H4 (cell line): ENCODE results near the gene AGAP3. TPM values are rescaled to one million over a fixed set of nuclear protein-coding genes. Genes with fewer than 3 reads are reported as not detected.
"Not testable (repeated sequence)": the region's sequence is repeated elsewhere in the genome, so short reads cannot be mapped to it uniquely, and the experiment has no call there.

Source experiments
- DNase-seq: peaks from one replicate; pipeline ENCODE4 v3.0.0-alpha.2; 2015; ENCODE audit warnings: low spot score
- total RNA-seq: library from RNA; depleted of rRNA; stranded (reverse); fragments of >200 nt; shearing (Covaris generic); gene quantifications from 2 replicates; pipeline ENCODE4 v1.2.3, GENCODE V29; 2014; rRNA removed

AGAP3 gene
- 26.1 and 36.6 TPM in 2 replicates for total RNA-seq

DNA sequence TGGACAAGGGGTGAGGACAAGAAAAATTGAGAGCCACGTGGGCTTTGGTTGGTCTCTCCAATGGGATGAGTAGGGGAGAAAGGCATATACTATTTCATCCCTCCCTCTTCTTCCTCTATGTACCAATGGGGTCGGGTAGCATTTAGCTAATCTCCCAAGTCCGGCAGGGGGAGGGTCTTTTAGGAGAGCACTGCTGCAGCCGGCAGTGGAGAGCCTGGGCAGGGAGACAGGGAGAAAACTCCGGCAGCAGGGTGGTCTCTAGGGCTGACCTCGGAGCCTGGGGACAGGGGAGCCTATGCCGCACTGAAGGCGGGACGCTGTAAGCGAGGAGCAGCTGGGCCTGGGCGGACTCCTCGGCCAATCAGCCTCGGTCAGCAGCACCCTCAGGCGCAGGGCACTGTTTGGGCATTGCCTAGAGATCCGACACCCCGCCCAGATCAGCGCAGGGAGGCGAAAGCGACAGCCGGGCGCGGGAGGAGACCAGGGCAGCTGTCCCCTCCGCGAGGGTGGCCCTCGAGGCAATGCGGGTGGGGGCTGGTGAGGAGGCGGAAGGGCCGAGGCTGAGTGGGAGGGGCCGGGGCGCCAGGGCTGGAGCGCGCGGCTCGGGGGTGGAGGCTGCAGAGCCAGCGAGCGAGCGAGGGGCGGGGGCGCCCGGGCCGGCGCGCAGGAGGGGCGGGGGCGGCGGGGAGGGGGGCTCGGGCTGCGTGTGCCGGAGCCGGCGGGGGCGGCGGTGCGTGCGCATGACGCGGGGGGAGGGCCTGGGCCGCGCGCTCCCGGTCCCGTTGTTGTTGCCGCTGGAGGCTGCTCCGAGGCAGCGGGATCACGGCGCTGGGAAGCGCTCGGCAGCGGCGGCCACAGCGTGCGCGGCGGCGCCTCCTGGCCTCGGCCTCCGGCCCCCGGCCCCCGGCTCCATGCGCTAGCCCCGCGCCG, at the start of gene AGAP3:
TSS of gene AGAP3 (plus strand) at position 785 of the 930 bp plus-strand sequence. CDS start 267 bp downstream, outside the sequence.
- peak; percentile 89 for DNase-seq

GRCh38 chr7:151038951-151039849, 47.1 kb upstream of the AGAP3 start:
- DNase-seq: peak; percentile 90

DNA sequence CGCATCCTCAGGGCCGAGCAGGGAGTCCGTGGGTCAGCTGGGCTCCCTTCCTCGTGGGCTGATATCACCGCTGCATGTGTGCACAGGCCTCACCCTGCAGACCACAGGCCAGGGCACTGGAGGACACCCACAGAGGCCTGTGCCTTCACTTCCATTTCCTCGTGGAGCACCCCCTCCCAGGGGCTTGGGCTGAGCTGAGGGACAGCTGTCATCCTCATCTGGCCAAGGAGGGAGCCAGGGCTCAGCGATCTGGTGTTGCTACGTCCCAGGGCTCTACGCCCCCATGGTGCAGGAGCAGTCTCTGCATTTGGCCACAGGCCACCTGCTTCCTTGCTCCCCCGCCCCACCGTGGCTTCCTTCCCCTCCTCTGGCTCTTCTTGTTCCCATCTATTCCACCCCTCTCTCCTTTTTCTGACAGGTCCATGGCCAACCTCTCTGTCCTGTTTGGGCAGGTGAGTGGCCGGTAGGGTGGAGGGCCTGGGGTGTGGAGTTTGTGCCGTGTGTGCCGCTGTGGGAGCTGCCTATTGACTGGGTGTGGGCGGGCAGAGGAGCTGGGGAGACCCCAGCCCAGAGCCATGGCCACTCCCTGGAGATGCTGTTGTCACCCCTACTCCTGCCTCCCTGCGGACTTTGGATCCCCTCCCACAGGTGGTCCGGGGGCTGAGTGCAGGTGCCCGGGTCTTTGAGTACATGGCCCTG, 46.3 kb upstream of the AGAP3 start:
- no peak for DNase-seq

- DNase-seq: no peak
Observed at GRCh38 chr7:151040616-151041375, 45.5 kb upstream of the AGAP3 start.

- DNase-seq: not testable (repeated sequence)
Observed at GRCh38 chr7:151043449-151043848, 42.8 kb upstream of the AGAP3 start.

GRCh38 chr7:151043959-151044358, 42.3 kb upstream of the AGAP3 start:
- no peak for DNase-seq

GRCh38 chr7:151045262-151045661, 41.0 kb upstream of the AGAP3 start:
- no peak for DNase-seq

GRCh38 chr7:151045967-151046366, 40.3 kb upstream of the AGAP3 start:
- no peak for DNase-seq

DNA sequence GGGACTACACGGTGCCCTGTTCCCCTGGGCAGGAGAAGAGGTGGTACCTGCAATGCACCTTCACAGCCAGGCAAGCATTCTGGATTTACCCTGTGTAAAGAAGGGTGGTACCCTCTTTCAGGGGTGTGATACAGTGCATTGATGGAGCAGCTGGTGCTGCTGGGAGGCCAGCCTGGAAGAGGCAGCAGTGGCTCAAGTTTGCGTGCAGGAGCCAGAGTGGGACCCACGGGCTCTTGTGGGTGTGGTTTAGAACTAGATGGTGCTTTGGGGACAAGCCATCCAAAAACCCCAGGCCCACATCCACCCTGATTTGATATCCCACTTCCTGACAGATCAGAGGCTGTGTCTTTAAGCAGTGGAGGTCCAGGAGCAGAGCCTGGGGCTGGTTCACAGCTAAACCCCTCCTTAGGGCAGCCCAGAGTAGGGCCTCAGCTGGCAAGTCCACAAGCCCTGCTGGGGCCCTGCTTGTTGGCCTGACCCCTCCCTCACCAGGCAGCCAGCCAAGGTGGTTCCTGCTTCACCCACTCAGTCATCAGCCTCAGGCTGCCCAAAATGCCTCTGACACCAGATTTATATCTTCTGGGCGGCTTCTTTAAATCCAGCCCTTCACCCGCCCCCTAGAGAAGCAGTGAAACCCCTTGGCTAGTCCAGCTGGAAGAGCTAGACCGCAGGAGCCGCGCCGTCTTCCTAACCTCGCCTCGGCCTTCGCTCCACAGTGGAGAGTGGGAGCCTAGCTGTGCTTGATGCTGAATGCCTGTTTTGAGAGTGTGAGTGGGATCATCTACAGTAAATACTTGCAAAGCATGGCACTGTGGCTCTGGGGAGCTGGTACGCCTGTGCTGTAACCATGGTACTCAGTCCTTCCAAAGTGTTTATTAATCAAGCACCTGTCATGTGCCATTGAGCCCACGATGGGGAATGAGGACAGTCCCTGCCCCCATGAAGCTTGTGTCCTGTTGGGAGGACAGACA, 39.4 kb upstream of the AGAP3 start:
- DNase-seq: peak; percentile 76

DNA sequence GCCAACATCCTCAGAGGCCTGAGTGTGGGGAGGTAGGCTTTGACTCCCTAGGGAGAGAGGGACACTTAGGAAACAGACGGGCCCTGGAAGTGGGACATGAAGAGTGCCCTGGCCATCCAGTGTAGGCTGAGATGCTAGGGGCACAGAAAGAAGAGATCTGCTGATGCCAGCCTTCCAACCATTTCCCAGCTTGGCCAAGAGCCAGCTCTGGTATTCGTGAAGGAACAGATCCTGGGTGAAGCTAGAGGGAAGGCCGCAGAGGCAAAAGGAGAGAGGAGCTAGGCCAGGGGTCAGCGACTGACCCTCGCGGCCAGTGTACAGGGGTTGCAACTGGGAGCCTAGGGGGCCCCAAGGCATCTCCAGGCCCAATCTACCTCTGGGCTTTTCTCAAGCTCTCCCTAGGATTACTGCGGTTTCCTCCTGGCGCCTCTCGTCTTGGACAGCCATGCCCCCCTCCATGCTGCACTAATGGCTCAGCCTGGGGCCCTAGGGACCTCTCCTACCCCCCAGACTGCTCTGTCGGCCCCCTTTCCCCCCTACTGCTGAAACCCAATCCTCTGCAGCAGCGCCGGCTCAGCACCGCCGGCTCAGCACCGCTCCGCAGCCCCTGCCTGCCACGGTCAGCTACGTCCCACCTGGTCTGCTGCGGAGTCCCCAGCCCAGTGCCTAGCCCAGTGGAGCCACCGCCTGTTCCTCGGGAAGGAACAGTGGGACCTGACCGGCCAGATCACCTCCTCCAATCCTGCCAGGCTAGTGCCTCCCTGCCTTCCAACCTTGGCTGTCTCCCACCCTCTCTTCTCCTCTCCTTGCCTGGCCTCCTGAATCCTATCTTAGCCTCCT, 38.1 kb upstream of the AGAP3 start, which contains the start of gene ASIC3:
TSS of gene ASIC3 (plus strand) at position 556 of the 840 bp plus-strand sequence. CDS start 355 bp downstream, outside the sequence.
- DNase-seq: no peak

DNA sequence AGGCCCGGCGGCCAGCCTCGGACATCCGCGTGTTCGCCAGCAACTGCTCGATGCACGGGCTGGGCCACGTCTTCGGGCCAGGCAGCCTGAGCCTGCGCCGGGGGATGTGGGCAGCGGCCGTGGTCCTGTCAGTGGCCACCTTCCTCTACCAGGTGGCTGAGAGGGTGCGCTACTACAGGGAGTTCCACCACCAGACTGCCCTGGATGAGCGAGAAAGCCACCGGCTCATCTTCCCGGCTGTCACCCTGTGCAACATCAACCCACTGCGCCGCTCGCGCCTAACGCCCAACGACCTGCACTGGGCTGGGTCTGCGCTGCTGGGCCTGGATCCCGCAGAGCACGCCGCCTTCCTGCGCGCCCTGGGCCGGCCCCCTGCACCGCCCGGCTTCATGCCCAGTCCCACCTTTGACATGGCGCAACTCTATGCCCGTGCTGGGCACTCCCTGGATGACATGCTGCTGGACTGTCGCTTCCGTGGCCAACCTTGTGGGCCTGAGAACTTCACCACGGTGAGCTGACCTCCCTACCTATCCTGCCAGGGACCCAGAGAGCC, 37.3 kb upstream of the AGAP3 start:
- DNase-seq: no peak

- DNase-seq: no peak
Observed at GRCh38 chr7:151051108-151051507, 35.2 kb upstream of the AGAP3 start.

- DNase-seq: no peak
Observed at GRCh38 chr7:151053096-151053495, 33.2 kb upstream of the AGAP3 start.

GRCh38 chr7:151053751-151054150, 32.5 kb upstream of the AGAP3 start:
- DNase-seq: no peak

GRCh38 chr7:151056283-151056665, 30.0 kb upstream of the AGAP3 start:
- DNase-seq: no peak

GRCh38 chr7:151056666-151057505, 29.4 kb upstream of the AGAP3 start:
- DNase-seq: no peak

DNA sequence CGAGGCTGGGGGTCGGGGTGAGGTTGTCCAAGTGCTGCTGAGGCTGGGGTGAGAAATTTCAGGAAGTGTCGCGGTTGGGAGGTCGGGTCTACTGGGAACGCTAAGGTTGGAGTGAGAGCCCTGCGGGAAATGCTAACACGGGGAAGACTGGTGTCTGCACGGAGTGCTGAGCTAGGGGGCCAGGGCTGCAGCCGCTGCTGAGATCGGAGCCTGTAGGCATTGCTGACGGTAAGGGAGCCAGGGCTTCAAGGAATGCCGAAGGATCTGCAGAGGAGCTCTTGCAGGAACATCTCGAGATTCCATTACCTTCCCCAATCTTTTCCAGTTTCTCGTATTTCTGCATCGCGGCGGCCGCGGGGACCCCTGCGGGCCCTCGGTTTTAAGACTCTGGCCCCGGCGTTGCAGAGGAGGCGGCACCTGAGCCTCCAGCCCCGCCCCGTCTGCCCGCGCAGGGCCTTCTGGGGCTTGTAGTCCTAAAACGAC, 28.7 kb upstream of the AGAP3 start, which contains the start of gene CDK5:
TSS of gene CDK5 (minus strand) at position 392 of the 483 bp plus-strand sequence. CDS start at position 343, 49 bp downstream.
- no peak for DNase-seq
